K562 (cell line): Measurements from ENCODE around the gene RHBG. TPM values are rescaled to one million over a fixed set of nuclear protein-coding genes. Genes with fewer than 3 reads are reported as not detected.

ENCODE experiments used
- LCOR ChIP-seq: sonication (generic); formaldehyde crosslinking; IDR thresholded peaks from 2 replicates; pipeline ENCODE4 v1.8.0; 2022; ENCODE audit warnings: mild to moderate bottlenecking, missing genetic modification reagents
- MGA ChIP-seq: fragments of 450-650 bp; IDR thresholded peaks from 2 replicates; pipeline ENCODE4 v1.6.1; 2016; ENCODE audit warnings: mild to moderate bottlenecking, moderate library complexity
- PATZ1 ChIP-seq: fragments of 250-450 bp; sonication (Bioruptor Pico); IDR thresholded peaks from 2 replicates; pipeline ENCODE4 v1.5.0; 2020; ENCODE audit warnings: mild to moderate bottlenecking, borderline replicate concordance
- SIN3B ChIP-seq: fragments of 450-650 bp; IDR thresholded peaks from 2 replicates; pipeline ENCODE4 v1.6.1; 2017; ENCODE audit warnings: low read depth, mild to moderate bottlenecking, moderate library complexity
- TAF9B ChIP-seq: fragments of 450-650 bp; IDR thresholded peaks from 2 replicates; pipeline ENCODE4 v1.6.1; 2018; ENCODE audit warnings: mild to moderate bottlenecking; ENCODE audit not compliant: partially characterized antibody
- TFAM ChIP-seq: fragments of 250-450 bp; sonication (Bioruptor Pico); conservative IDR thresholded peaks from 2 replicates; pipeline ENCODE4 v1.5.0; 2021; ENCODE audit warnings: mild to moderate bottlenecking, moderate library complexity
- THAP12 ChIP-seq: fragments of 250-450 bp; sonication (Bioruptor Pico); IDR thresholded peaks from 2 replicates; pipeline ENCODE4 v1.9.0; 2021; ENCODE audit warnings: mild to moderate bottlenecking, inconsistent platforms
- U2AF1 ChIP-seq: fragments of 200-400 bp; formaldehyde crosslinking; optimal IDR thresholded peaks from 2 replicates; pipeline ENCODE3; 2017; ENCODE audit warnings: mild to moderate bottlenecking, low read depth, low read length, moderate library complexity
- ZNF175 ChIP-seq: fragments of 200-800 bp; sonication (Bioruptor generic); IDR thresholded peaks from 2 replicates; pipeline ENCODE4 v1.6.1; 2016; ENCODE audit warnings: low read depth, mild to moderate bottlenecking, missing genetic modification characterization, missing compliant biosample characterization
- ZNF274 ChIP-seq: IDR thresholded peaks from 2 replicates; pipeline ENCODE4 v1.6.1; 2011; ENCODE audit warnings: low read depth, mild to moderate bottlenecking, low read length, moderate library complexity, borderline replicate concordance
- ZNF41 ChIP-seq: fragments of 250-450 bp; sonication (Bioruptor Pico); conservative IDR thresholded peaks from 2 replicates; pipeline ENCODE4 v1.4.0; 2020; ENCODE audit warnings: mild to moderate bottlenecking
- polyA plus RNA-seq, 8 experiments: library from polyadenylated mRNA; depleted of rRNA in 4 of 8; stranded (reverse) in 5 of 8; unstranded in 3 of 8; fragments of >200 nt; fragmentation: Nextera tagmentation in 2 of 8; fragmentation: Illumina TruSeq in 1 of 8; extraction: Ambion mirVana in 2 of 8; extraction: Trizol in 1 of 8; gene quantifications; 2 replicates each; pipeline versions ENCODE4 v1.2.1 to v1.2.3, GENCODE V29; 2011 to 2014; ENCODE audit warnings: inconsistent platforms in 1 of 8, missing spikeins in 1 of 8
- total RNA-seq, 7 experiments: library from RNA; depleted of rRNA in 6 of 7; stranded (reverse); fragments of >200 nt in 6 of 7; fragmentation: Illumina TruSeq in 2 of 7; extraction: Trizol in 2 of 7; gene quantifications; 2 replicates each; pipeline versions ENCODE4 v1.2.1 to v1.2.3, GENCODE V29; 2011 to 2021; ENCODE audit warnings: low replicate concordance in 1 of 7

The RHBG gene
- total and polyA plus RNA-seq, 9 of the 15 experiments (the other 6 are each of a cell fraction or from before 2014, with no cell fraction given) = not detected

GRCh38 chr1:156421062-156421938 is 52.3 kb downstream of the RHBG start (continued):
- TF ChIP-seq U2AF1 (no peak), LCOR (CRISPR knock-in tag) (peak; percentile 87; the same call in 1 of the 2 replicates), THAP12 (no peak), SIN3B (no peak), MGA (peak; percentile 94), TFAM (CRISPR knock-in tag) (no peak), ZNF175 (CRISPR knock-in tag) (no peak), ZNF274 (no peak), PATZ1 (CRISPR knock-in tag) (no peak), TAF9B (no peak), ZNF41 (CRISPR knock-in tag) (no peak)
